NCI-H1436 (cell line): ENCODE data around the gene DLGAP4.
A peak's percentile ranks its signal among the peaks of the same experiment; 100 is the strongest.
"Not testable (repeated sequence)": the region's sequence is repeated elsewhere in the genome, so short reads cannot be mapped to it uniquely, and the experiment has no call there.

Experiments used
- DNase-seq: peaks from one replicate; lab custom pipeline; 2025; lab: John Stamatoyannopoulos, UW

DLGAP4 gene

DNA sequence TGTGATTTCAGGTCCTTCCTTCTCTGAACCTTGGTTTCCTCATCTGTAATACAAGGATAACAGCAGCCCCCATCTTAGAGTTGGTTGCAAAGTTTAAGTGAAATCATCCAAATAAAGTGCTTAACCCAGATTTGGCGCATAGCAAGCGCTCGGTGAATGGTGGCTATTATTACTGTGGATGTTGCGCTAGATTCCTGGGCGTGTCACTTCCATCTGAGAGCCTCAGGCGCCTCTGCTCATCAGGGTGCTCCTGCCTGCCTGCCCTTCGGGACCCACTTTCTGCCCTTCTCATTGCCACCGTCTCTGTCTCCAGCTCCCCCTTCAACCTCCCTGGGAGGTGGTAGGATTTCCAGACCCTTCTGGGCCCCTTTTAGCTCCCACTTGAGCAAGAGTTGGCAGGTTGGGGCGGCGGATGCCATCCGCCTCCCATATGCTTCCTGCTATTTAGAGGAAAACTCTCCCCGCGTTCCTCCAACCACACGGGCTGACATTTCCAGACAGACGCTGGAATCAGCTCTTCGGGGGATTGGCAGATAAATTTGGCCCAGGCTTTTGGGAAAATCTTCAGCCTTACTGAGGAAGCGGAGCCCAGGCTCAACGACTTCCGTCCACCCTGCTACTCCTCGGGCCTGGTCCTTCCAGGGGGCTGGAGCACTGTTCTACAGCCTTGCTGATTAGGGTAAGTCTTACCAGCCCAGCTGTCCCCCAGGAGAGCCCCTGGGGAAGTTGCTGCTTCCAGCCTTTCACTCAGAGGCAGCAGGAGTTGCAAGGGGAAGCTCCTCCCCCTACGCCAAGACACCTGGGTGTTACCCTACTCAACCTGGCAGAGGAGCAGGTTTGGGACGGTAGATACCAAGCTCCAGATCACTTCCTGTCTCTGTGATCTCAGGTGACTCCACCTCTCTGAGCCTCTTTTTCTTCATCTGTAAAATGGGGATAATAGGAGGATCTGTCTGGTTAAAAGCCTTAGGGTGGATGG, 71.5 kb downstream of the DLGAP4 start:
- no peak for DNase-seq

DNA sequence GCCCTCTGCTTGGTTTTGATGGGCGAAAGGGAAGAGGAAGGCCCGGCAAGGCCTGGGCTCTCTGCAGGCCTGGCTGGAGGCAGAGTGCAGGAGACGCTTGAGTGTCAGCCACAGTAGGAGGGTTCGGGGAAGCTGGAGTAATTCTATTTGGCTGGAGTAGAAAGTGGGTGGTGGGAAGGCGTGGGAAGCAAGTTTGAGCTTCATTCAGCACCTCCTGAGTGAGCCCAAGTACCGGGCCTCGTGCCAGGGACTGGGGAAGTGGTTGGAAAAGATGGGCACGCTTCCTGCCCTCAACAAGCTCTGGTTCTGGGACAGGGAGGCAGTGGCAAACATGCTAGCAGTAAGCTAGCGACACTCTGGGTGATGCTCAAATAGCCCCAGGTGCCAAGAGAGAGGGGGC, 72.5 kb downstream of the DLGAP4 start:
- no peak for DNase-seq

- not testable (repeated sequence) for DNase-seq
These were observed 73.8 kb downstream of the DLGAP4 start for GRCh38 chr20:36379914-36380313.

DNA sequence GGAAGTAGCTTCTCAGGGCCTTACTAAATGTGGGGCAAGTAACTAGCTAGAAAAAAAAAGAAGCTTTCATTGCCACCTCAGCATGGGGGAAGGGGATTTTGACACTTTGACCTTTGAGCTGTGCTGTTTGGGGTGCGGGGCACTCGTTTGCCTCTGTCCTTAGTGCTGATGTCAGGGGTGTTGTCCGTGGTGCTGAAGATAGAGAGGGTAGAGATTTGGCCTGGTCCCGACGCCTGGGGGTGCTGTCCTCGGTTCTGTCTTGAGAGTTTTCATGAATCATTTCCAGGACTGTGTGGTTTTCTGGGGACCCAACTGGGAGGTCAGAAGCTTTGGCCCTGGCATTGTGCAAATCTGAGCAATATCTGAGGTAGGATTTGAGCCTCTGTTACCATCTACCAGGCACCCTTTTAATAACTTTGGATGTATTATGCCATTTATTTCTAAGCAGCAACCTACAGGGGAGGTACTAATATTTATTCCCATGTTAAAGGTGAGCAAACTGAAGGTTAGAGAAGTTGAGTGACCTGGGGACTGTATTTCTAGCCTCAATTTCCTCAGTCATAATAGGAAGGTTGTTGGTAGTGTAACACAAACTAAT, 78.0 kb downstream of the DLGAP4 start:
- DNase-seq: no peak

GRCh38 chr20:36385503-36385902, 79.4 kb downstream of the DLGAP4 start:
- DNase-seq: no peak

DNA sequence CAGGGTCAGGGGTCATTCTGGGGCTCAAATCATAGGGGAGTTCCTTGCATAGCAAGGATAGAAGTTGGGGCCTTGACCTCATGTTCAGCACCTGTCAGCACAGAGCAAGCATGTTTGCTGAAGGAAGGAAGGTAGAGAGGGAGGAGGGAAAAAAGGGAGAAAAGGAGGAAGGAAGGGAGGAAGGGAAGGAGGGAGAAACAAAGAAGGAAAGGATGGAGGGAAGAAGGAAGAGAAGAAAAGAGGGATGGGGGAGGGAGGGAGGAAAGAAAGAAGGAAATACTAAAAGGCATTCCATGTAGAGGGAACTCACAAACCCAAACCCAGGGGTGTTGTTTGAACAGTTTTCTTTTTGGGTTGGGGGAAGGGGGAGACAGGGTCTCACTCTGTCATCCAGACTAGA, 80.1 kb downstream of the DLGAP4 start:
- DNase-seq: no peak

- DNase-seq: no peak
These were observed 84.1 kb downstream of the DLGAP4 start for GRCh38 chr20:36390269-36390668.

DNA sequence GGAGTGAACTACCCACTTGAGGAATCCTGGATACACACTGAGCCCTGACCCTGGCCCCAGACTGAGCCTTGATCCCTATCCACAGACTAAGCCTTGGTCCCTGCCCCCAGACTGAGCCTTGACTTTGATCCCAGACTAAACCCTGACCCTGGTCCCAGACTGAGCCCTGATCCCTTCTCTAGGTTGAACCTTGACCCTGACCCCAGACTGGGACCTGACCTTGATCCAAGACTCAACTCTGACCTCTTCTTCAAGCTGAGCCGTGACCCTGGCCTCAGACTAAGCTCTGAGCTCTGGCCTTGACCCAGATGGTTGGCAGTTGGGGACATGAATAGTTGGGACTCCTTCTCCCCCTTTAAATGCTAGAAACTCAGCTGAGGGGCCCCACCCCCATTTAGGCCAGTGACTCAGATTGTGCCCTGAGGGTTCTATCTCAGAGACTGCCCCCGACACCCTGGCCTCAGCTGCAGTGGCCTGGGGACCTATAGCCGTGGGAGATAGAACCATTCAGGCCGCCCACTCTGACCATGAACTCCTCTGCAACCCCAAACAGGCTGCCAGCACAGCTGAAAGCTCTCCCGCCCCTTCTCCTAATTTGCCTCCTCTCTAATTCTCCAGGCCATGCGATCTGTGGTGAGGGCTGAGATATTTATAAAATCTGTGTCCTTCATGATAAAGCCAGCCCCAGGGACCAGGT, 84.7 kb downstream of the DLGAP4 start:
- no peak for DNase-seq

DNA sequence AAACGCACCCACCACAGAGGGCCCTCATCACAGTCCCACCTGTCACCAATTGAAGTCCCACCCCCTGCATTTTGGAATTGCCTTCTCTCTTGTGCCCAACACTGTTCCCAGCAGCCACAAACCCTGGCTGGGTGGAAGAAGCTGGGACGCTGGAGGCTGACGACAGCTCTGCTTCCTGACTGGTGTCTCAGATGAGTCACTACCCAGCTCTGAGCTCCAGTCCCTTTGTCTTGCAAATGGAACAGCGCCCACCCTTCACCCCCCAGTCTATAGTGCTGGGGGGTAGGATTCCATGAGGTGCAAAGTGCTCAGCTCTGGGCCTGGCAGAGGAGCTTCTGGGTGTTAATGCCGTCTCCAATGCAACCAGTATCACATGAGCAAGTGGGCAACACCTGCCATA, 85.3 kb downstream of the DLGAP4 start:
- no peak for DNase-seq

DNA sequence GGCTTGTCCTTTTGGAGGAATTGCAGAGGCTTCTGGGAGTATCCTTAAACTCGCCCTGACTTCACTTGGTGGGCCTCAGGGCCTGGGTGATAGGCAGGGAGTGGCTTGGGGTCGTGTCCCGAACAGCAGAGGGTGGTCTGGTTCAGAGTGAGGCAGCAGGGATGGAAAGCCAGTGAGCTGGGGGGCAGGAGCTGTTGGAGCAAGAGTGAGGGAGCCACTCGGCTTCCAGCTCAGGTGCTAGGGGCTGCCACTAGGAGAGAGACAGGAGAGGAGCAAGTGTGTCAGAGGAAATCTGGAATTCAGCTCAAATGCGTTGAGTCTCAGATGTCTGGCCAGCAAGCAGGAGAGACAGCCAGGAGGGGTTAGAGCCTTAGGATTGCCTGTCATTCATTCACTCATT, 85.8 kb downstream of the DLGAP4 start:
- no peak for DNase-seq

DNA sequence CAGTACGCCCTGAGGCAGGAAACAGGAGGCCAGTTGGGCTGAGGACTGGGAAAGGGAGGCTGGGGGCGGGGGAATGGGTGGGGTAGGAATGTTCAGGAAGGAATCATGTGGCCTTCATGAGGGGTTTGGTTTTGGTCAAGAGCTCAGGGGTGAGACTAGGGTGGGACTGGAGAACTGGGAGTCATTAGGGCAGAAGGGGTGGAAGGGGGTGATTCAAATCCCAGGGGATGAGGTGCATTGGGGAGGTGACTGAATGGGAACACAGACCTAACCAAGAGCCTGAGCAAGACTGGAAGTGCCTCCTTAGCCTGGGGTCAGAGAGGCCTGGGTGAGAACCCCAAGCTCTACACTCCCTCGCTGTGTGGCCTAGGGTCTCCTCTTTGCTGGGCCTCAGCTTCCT, 86.8 kb downstream of the DLGAP4 start:
- DNase-seq: no peak

- DNase-seq: peak; percentile 61
These were observed 88.3 kb downstream of the DLGAP4 start for GRCh38 chr20:36394340-36394965.

- DNase-seq: no peak
These were observed 90.2 kb downstream of the DLGAP4 start for GRCh38 chr20:36396340-36396739.

DNA sequence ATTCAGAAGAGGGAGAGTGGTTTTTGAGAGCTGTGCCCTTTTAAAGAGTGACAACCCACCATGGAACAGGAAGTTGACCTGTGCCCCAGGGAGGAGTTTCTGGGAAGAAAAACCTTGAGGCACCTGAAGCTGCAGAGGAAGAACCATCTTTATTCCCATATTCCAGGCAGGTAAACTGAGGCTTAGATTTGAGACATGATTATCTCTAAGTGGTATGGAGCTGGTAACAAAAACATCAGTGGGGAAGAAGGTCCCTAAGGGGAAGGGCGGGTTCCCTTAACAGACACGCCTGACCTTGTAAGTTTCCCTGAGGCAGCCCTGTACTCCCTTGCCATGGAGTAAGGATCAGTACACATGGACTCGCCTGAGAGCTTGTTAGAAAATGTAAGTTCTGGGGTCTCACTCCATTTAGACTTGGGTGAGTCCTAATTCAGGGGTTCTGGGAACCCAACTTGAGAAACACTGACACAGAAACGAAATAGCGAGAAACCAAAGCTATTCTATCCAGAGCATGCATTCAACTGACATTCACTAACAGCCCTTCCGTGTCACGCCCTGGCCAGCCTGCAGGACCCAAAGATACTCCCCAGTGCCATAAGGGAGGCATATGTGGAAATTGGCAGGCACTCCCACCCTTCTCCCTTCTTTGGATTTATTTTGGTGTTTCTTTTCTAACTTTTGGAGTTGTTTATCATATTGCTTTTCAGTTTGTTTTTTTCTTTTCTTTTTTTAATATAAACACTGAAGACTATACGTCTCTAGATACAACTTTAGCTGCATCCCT, 90.9 kb downstream of the DLGAP4 start:
- DNase-seq: no peak

- DNase-seq: no peak
These were observed 92.4 kb downstream of the DLGAP4 start for GRCh38 chr20:36398515-36398914.

DNA sequence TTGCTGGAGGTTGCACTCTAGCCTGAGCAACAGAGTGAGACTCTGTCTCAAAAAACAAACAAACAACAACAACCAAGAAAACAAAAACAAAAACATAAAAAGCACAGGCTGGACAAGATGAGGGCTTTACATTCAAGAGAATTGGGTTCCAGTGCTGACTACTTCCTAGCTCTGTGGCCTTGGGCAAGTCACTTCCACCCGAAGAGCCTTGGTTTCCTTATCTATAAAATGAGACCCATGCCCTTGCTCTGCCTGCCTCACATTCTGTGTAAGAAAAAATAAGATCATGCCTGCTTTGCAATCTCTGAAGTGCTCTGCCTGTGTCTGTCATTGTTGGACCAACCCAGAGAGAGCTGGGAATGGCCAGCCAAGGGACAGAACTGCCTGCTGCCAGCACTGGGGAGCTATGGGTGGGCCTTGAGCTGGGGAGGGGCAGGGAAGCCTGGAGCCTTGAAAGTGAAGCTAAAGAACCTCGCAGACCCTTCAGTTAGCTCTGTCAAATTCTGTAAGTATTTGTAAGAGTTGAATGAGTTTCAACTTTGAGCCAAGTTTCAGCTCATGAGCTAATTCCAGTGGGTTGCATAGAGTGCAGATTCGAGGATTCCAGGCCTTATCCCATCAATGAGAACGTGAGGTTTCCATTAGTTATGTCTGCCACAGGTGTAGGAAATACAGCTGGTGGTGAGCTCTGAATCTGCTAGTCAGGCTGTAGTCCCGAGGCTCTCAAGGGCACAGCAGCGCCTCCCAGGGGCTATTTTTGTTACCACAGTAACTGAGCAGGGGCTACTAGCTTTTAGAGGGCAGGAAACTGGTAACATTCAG, 93.2 kb downstream of the DLGAP4 start:
- DNase-seq: peak; percentile 19

- DNase-seq: no peak
These were observed 93.9 kb downstream of the DLGAP4 start for GRCh38 chr20:36399969-36400545.

- DNase-seq: no peak
These were observed 95.0 kb downstream of the DLGAP4 start for GRCh38 chr20:36400909-36401735.

- DNase-seq: no peak
These were observed 96.6 kb downstream of the DLGAP4 start for GRCh38 chr20:36402708-36403107.
